HG03457 (cell line): ENCODE measurements around the gene SNX30.

Experiments
- ATAC-seq: cut with Tn5 transposase; IDR thresholded peaks from one replicate; pipeline ENCODE4 v1.9.1; 2021; ENCODE audit warnings: moderate number of reproducible peaks; ENCODE audit not compliant: unreplicated experiment

The SNX30 gene

GRCh38 chr9:112782218-112782617 lies 31.7 kb downstream of the SNX30 start:
- no peak for ATAC-seq

- no peak for ATAC-seq
Observed at GRCh38 chr9:112783551-112783954, 33.0 kb downstream of the SNX30 start.

GRCh38 chr9:112784020-112784785 lies 33.6 kb downstream of the SNX30 start:
- ATAC-seq: no peak

- no peak for ATAC-seq
Observed at GRCh38 chr9:112785986-112786385, 35.4 kb downstream of the SNX30 start.

- ATAC-seq: no peak
Observed at GRCh38 chr9:112786829-112787520, 36.4 kb downstream of the SNX30 start.

GRCh38 chr9:112787978-112788377 lies 37.4 kb downstream of the SNX30 start:
- no peak for ATAC-seq

GRCh38 chr9:112789473-112789872 lies 38.9 kb downstream of the SNX30 start:
- ATAC-seq: no peak

GRCh38 chr9:112789891-112790774 lies 39.6 kb downstream of the SNX30 start:
- no peak for ATAC-seq

GRCh38 chr9:112792670-112793069 lies 42.1 kb downstream of the SNX30 start:
- no peak for ATAC-seq

GRCh38 chr9:112793213-112793810 lies 42.8 kb downstream of the SNX30 start:
- no peak for ATAC-seq

- ATAC-seq: no peak
Observed at GRCh38 chr9:112794731-112795130, 44.2 kb downstream of the SNX30 start.

- no peak for ATAC-seq
Observed at GRCh38 chr9:112795921-112796320, 45.4 kb downstream of the SNX30 start.

GRCh38 chr9:112796485-112796884 lies 45.9 kb downstream of the SNX30 start:
- no peak for ATAC-seq

GRCh38 chr9:112809351-112809848 lies 58.8 kb downstream of the SNX30 start:
- peak; percentile 98 for ATAC-seq

GRCh38 chr9:112809906-112810305 lies 59.3 kb downstream of the SNX30 start:
- ATAC-seq: no peak

GRCh38 chr9:112810696-112811490 lies 60.3 kb downstream of the SNX30 start:
- ATAC-seq: no peak

- ATAC-seq: no peak
Observed at GRCh38 chr9:112811518-112811917, 61.0 kb downstream of the SNX30 start.

GRCh38 chr9:112815868-112816267 lies 65.3 kb downstream of the SNX30 start:
- no peak for ATAC-seq

GRCh38 chr9:112817860-112818203 lies 67.3 kb downstream of the SNX30 start:
- peak; percentile 48 for ATAC-seq
